Endothelial cell of umbilical vein (primary cell): ENCODE results near the gene ANGPTL7.

Source experiments
- JUN ChIP-seq: IDR thresholded peaks from 2 replicates; pipeline ENCODE4 v1.6.1; 2011; ENCODE audit warnings: borderline replicate concordance, low read depth; ENCODE audit not compliant: insufficient read length, insufficient read depth
- POLR2A ChIP-seq: IDR thresholded peaks from 2 replicates; pipeline ENCODE4 v1.6.1; 2012; ENCODE audit warnings: low read depth, mild to moderate bottlenecking, control low read depth, low read length
- POLR2AphosphoS5 ChIP-seq: IDR thresholded peaks from 2 replicates; pipeline ENCODE4 v1.6.1; 2012; ENCODE audit warnings: low read depth, mild to moderate bottlenecking, control low read depth, low read length, moderate library complexity; ENCODE audit not compliant: insufficient read depth
- TF ChIP-seq, protein P1 (sequence below), 2 donors: IDR thresholded peaks; 1 replicate in 1 of 2; 2 replicates in 1 of 2; pipeline ENCODE4 v1.5.1; 2011; ENCODE audit warnings: low read length in 2 of 2, mild to moderate bottlenecking in 2 of 2, moderate library complexity in 2 of 2, control low read depth in 1 of 2, inconsistent platforms in 1 of 2, low read depth in 1 of 2; ENCODE audit not compliant: insufficient read depth in 1 of 2; ENCODE audit errors: extremely low read depth in 1 of 2

DNA sequence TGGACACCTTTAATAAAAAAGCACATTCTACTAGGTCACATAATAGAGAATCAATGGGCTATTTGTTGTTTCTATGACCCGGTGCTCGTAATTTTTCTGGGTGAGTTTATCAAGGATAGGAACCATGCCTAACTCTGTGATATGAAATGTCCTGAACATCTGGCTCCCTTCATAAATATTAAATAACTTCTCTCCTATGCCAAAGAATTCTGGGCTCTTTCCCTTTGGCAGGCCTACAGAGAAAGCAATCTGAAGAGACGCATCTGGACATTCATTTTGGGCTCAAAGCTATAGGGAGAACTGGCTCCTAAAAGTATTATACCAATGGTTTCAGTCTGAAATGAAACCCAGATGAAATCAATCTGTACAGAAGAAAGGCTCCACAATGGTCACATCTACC lies 38.8 kb upstream of the ANGPTL7 start:
- TF ChIP-seq, protein P1, sequence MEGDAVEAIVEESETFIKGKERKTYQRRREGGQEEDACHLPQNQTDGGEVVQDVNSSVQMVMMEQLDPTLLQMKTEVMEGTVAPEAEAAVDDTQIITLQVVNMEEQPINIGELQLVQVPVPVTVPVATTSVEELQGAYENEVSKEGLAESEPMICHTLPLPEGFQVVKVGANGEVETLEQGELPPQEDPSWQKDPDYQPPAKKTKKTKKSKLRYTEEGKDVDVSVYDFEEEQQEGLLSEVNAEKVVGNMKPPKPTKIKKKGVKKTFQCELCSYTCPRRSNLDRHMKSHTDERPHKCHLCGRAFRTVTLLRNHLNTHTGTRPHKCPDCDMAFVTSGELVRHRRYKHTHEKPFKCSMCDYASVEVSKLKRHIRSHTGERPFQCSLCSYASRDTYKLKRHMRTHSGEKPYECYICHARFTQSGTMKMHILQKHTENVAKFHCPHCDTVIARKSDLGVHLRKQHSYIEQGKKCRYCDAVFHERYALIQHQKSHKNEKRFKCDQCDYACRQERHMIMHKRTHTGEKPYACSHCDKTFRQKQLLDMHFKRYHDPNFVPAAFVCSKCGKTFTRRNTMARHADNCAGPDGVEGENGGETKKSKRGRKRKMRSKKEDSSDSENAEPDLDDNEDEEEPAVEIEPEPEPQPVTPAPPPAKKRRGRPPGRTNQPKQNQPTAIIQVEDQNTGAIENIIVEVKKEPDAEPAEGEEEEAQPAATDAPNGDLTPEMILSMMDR (IDR thresholded peaks at IDR 0.05; ENCODE audit: extremely low read depth in 1 of 2, insufficient read depth in 1 of 2, low read depth in 1 of 2, low read length in 2 of 2) = no peak
- no peak for TF ChIP-seq JUN
- TF ChIP-seq POLR2A = no peak
- TF ChIP-seq POLR2AphosphoS5 = no peak
